Measurements from ENCODE around the gene PEX19.
"Not testable (repeated sequence)": the region's sequence is repeated elsewhere in the genome, so short reads cannot be mapped to it uniquely, and the experiment has no call there.

PEX19 gene, protein sequence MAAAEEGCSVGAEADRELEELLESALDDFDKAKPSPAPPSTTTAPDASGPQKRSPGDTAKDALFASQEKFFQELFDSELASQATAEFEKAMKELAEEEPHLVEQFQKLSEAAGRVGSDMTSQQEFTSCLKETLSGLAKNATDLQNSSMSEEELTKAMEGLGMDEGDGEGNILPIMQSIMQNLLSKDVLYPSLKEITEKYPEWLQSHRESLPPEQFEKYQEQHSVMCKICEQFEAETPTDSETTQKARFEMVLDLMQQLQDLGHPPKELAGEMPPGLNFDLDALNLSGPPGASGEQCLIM

DNA sequence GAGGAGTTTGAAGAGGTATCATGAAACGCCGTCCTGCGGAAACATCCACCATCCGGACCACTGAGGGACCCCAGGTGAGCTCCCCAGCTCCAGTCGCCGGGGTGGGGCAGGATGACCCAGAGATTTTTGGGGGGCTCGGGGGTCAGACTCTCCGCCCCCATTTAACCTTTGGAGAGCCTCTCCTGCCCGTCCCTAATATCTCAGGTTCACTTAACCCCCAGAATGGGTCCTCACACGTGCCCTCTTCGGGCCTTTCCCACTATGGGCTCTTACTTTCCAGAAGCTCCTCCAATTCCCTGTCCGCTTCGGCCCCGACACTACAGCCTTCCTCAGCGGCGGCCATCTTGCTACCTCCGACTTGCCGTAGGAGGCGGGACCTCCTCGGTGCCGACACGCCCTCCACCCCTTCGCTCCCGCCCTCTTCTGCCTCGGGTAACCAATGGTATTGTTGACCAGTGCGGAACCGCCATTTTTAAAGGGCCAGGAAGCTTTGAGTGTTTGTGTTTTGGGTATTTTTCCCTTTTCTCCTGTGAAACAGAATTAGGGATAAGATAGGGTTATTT lies at the start of gene PEX19:
PEX19 (minus strand) TSS at position 352 of the 563 bp plus-strand sequence; CDS start at position 343, 9 bp downstream.
- DNase-seq (ENCODE audit: low spot score) = peak; percentile 96

DNA sequence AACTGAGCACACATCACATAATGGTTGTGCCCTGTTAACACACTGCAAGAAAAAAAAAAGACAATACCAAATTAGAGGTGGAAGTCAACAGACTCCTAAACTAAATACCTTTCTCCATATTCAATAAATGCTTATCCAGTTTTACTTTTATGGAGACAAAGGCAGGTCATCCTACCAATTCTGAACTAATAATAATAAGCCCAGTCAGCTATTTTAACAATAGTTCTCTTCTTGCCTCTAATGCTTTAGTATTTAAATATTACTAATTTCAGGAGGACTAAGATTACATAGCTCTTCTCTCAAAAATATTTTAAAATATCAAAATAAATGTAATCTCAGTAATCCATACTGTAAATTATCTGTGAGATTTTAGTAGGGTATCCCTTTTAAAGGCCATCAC lies 47.6 kb upstream of the PEX19 start:
- no peak for DNase-seq (ENCODE audit: low spot score)

- DNase-seq (ENCODE audit: low spot score) = no peak
Measured at GRCh38 chr1:160330119-160330518, 45.2 kb upstream of the PEX19 start.

GRCh38 chr1:160328184-160328583 lies 43.3 kb upstream of the PEX19 start:
- DNase-seq (ENCODE audit: low spot score) = no peak

DNA sequence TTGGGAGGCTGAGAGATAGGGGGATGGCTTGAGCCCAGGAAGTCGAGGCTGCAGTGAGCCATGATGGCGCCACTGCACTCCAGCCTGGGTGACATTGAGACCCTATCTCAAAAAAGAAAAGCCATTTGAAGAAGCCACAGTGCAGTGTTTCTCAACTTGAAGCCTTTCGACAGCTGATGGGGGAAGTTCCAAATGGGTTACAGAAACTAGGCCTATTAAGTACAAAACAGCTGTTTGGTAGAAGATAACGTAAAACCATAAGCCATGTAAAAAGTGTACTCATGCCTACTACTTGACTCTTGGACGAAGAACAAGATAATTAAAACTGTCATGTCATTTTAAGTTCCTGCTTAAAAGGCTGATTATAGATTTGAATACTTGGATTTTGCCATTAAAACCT lies 41.5 kb upstream of the PEX19 start:
- DNase-seq (ENCODE audit: low spot score) = no peak

DNA sequence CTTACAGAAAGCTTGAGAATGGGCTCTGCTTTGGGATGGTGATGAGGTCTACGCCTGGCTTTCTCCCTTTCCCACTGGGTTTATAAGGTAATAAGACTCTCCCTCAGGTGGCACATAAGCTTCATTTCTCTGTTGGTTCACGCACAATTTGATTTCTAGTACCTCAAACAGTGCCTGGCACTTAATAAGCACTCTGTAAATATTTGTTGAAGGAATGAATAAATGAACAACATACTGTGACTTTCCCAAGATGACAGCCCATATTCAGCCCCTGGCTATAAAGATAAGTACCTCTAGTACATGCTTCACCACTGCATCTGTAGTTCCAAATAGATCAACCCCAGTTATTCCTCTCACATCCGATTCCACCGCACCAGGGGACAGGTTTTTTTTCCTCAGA lies 40.3 kb upstream of the PEX19 start:
- DNase-seq (ENCODE audit: low spot score) = no peak

GRCh38 chr1:160322831-160323230 lies 37.9 kb upstream of the PEX19 start:
- no peak for DNase-seq (ENCODE audit: low spot score)

GRCh38 chr1:160315359-160315758 lies 30.4 kb upstream of the PEX19 start:
- DNase-seq (ENCODE audit: low spot score) = no peak

- DNase-seq (ENCODE audit: low spot score) = no peak
Measured at GRCh38 chr1:160309571-160309970, 24.6 kb upstream of the PEX19 start.

DNA sequence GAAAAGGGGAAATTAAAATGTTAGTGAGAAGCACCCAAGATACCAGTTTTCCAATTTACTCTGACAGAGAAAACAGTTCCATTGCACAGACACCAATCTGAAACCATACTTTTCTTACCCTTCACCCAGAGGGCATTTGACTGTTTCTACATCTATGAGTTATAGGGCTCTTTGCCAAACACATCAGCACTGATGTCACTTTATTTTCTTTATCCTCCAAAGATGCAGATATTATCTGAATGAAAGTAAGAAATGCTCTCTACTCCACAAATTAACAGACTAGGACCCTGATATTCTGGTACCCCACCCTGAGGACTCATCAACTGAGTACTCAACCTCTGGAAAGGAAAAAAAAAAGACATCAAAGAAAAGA lies 24.2 kb upstream of the PEX19 start:
- DNase-seq (ENCODE audit: low spot score) = no peak

GRCh38 chr1:160308451-160309184 lies 23.7 kb upstream of the PEX19 start:
- no peak for DNase-seq (ENCODE audit: low spot score)

GRCh38 chr1:160307118-160307791 lies 22.3 kb upstream of the PEX19 start:
- no peak for DNase-seq (ENCODE audit: low spot score)

- DNase-seq (ENCODE audit: low spot score) = no peak
Measured at GRCh38 chr1:160300173-160300572, 15.2 kb upstream of the PEX19 start.

DNA sequence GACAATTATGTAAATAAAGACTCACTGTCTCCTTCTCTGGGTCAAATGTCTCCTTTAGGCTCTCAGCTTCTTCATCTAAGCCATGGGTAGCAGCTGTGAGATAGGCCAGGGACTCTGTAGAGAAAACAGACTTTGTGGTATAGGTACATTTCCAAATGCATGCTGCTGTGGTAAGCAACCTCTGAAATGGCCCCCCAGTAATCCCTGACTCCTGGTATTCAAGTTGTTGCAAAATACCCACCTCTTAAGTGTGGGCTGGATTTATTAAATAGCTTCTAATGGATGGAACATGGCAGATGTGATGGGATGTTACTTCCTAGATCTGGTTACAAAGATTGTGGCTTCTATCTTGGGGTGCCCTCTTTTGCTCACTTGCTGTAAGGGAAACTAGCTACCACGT lies 11.1 kb upstream of the PEX19 start:
- no peak for DNase-seq (ENCODE audit: low spot score)

DNA sequence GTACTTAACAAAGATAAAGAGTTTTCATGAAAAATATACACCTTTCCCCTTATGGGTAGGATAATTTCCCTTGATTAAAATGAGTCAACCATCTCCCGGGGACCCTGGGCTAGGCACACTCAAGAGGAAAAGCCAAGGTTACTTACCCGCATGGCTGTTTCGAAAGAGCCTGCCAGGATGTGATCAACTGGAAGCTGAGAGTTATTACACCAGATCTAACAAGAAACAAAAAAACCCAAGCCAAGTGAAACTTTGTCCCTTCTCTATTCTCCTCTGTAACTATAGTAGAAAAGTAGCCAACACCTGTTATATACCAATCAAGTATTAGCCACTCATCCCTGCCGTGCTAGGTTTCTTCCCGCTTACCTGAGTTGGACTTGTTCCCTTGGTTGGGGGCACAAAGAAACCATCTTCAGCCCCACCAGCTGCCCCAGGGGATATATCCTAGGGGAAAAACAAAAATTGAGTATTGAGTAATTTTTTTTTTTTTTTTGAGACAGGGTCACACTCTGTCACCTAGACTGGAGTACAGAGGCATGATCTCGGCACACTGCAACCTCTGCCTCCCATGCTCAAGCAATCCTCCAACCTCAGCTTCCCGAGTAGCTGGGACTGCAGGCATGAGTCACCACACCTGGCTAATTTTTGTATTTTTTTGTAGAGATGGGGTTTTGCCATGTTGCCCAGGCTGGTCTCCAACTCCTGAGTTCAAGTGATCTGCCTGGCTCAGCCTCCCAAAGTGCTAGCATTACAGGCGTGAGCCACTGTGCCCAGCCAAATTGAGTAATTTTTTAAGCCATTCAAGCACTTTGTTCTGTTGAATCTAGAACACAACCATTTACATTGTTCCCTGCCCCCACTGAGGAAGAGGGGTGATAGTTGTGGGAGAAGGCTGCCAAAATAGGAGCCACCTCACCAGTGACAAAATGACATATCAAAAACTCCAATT lies 8.4 kb upstream of the PEX19 start:
- DNase-seq (ENCODE audit: low spot score) = no peak

DNA sequence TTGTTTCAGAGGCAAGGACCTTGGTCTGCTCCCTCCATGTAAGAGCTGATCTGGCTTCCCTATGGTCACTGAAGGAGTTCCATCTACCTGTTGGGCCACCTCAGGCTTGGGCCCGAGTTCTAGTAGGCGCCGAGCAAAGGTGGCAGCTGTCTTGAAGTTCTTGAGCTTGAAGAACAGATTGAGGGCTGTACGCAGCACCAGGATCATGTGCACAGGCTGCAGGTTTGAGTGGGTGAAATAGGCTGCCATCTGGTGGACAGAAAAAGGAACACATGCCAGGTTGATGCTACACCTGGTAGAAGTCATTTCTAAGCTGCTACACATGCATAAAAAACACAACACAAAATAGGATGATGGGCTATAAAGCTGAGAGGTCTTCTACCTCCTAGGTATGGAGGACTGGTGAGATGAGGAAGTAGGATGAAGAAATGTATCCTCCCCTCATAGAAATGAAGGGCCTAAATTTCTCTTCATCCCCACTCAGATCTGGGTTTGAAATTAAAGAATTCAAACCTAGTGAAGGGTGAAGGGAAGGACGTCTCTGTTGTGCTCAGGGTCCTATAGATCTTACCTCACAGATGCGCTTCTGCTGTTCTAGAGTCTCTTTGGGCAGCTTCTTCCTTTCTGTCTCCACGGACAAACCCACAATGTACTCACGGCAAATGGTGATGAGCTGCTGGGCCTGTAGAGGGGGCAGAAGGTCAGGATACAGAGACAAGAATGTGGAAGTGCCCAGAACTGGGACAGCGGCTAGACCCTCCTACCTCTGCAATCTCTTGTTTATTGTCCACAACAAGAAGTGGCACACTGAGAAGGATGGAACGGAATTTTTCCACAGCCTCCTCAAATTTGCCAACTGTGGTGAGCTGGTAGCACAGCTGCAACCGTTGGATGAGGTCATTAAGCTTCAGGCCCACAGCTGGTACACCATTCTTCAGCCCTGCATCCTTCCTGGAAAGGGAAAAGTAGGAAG lies 6.6 kb upstream of the PEX19 start:
- DNase-seq (ENCODE audit: low spot score) = peak; percentile 58

DNA sequence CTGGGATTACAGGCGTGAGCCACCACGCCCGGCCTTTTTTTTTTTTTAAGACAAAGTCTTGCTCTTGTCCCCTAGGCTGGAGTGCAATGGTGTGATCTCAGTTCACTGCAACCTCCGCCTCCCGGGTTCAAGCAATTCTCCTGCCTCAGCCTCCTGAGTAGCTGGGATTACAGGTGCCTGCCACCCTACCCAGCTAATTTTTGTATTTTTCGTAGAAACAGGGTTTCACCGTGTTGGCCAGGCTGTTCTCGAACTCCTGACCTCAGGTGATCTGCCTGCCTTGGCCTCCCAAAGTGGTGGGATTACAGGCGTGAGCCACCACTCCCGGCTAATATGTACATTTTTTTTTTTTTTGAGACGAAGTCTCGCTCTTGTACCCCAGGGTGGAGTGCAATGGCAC lies 2.8 kb upstream of the PEX19 start:
- DNase-seq (ENCODE audit: low spot score) = not testable (repeated sequence)

DNA sequence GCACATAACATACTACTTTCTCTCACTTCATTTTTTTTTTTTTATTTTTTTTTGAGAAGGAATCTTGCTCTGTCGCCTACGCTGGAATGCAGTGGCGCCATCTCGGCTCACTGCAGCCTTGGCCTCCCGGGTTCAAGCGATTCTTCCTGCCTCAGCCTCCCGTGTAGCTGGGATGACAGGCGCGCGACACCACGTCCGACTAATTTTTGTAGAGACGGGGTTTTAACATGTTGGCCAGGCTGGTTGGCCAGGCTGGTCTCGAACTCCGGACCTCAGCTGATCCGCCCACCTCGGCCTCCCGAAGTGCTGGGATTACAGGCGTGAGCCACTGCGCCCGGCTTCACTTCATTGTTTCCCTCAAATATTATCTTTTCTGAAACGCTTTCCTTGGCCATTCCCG lies 573 bp upstream of the PEX19 start:
- no peak for DNase-seq (ENCODE audit: low spot score)

DNA sequence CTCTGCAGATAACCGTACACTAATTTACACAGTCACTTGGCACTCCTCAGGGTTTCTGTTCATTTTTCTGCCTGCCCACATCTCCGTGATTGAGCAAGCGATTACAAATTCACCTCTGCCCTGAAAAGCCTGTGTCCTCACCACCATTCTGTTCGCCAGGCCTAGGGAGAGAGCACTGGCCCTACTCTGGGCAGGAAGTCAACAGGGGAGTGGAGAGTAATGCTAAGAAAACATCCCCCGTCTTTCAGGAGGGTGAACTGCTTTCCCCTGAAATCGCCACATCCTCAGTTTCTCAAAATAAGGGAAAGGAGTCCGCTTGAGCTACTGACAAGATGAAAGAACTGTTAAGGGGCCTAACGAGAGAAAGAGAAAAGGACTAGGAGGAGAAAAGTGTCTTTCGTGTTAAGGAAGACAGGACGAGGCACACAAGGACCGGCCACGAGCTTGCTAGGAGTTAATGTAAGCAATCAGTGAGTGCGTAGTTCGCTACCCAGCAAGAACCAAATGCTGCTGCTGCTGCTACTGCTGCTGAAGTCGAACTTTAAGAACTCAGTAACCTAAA lies 632 bp downstream of the PEX19 start:
- no peak for DNase-seq (ENCODE audit: low spot score)

DNA sequence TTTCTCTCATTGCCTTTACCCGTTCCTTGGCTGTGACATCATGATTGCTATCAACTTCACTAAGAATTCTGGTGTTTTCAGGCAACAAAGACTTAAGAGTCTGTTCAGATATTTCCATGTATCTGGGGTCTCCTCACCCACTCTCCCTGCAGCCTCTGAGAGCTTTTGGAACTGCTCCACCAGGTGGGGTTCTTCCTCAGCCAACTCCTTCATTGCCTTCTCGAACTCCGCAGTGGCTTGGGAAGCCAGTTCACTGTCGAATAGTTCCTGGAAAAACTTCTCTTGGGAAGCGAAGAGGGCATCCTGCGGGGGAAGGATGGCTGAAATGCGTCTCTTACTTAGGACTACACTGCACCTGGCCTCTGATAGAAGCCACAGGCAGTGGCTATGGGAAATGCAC lies 2.1 kb downstream of the PEX19 start:
- DNase-seq (ENCODE audit: low spot score) = no peak

All from ecto neural progenitor cell (in vitro differentiated cells).